DOHH2 (cell line): ENCODE results near the gene DIRAS2.

Source experiments
- H3F3A ChIP-seq: fragments of 200-600 bp; sonication (generic), shearing (Covaris generic); 2 replicates; pipeline ENCODE4 v1.6.0; 2016; ENCODE audit warnings: antibody characterized with exemption, mild to moderate bottlenecking; ENCODE audit not compliant: control insufficient read depth, insufficient read depth
- H3K27ac ChIP-seq: fragments of 200-600 bp; sonication (generic); 2 replicates; pipeline ENCODE4 v1.5.1; 2014; ENCODE audit warnings: low read depth, mild to moderate bottlenecking, low read length, moderate library complexity
- H3K27me3 ChIP-seq: fragments of 200-600 bp; sonication (generic); 2 replicates; pipeline ENCODE4 v1.6.1; 2014; ENCODE audit warnings: mild to moderate bottlenecking, low read length, mixed read lengths; ENCODE audit not compliant: control insufficient read depth
- H3K36me3 ChIP-seq: fragments of 200-600 bp; sonication (generic); 2 replicates; pipeline ENCODE4 v1.6.1; 2014; ENCODE audit warnings: mild to moderate bottlenecking, low read length, moderate library complexity, mixed read lengths; ENCODE audit not compliant: control insufficient read depth
- H3K4me1 ChIP-seq: fragments of 200-600 bp; sonication (generic); 2 replicates; pipeline ENCODE4 v1.6.1; 2014; ENCODE audit warnings: mild to moderate bottlenecking, low read length, mixed read lengths; ENCODE audit not compliant: control insufficient read depth
- H3K4me2 ChIP-seq: fragments of 200-600 bp; sonication (generic); 2 replicates; pipeline ENCODE4 v1.6.0; 2014; ENCODE audit warnings: mild to moderate bottlenecking, low read length, moderate library complexity
- H3K4me3 ChIP-seq: fragments of 200-600 bp; sonication (generic); 2 replicates; pipeline ENCODE4 v1.5.1; 2014; ENCODE audit warnings: mild to moderate bottlenecking, low read length, mixed read lengths
- H3K79me2 ChIP-seq: fragments of 200-600 bp; sonication (generic); 2 replicates; pipeline ENCODE4 v1.6.1; 2014; ENCODE audit warnings: mild to moderate bottlenecking, low read length, mixed read lengths; ENCODE audit not compliant: control insufficient read depth
- H3K9me2 ChIP-seq: fragments of 200-600 bp; sonication (generic); replicated peaks from 2 replicates; pipeline ENCODE4 v1.6.1; 2014; ENCODE audit warnings: mild to moderate bottlenecking, low read length, mixed read lengths; ENCODE audit not compliant: control insufficient read depth
- H3K9me3 ChIP-seq: fragments of 200-600 bp; sonication (generic); 2 replicates; pipeline ENCODE4 v1.6.1; 2014; ENCODE audit warnings: antibody characterized with exemption, low read length, mixed read lengths; ENCODE audit not compliant: control insufficient read depth, insufficient read depth
- H4K20me1 ChIP-seq: fragments of 200-600 bp; sonication (generic); 2 replicates; pipeline ENCODE4 v1.6.0; 2014; ENCODE audit warnings: low read depth, mild to moderate bottlenecking, antibody characterized with exemption, low read length, moderate library complexity; ENCODE audit not compliant: control insufficient read depth, insufficient read depth
- EZH2phosphoT487 ChIP-seq: fragments of 200-600 bp; sonication (generic); IDR thresholded peaks from 2 replicates; pipeline ENCODE4 v1.6.1; 2017; ENCODE audit warnings: borderline replicate concordance, mild to moderate bottlenecking, antibody characterized with exemption, low read length, moderate library complexity, mixed read lengths
- TF ChIP-seq, protein P1 (sequence below): fragments of 200-600 bp; sonication (generic); IDR thresholded peaks from one replicate; pipeline ENCODE4 v1.5.1; 2014; ENCODE audit warnings: antibody characterized with exemption, mild to moderate bottlenecking, low read depth, low read length; ENCODE audit not compliant: poor library complexity, severe bottlenecking

The DIRAS2 gene

DNA sequence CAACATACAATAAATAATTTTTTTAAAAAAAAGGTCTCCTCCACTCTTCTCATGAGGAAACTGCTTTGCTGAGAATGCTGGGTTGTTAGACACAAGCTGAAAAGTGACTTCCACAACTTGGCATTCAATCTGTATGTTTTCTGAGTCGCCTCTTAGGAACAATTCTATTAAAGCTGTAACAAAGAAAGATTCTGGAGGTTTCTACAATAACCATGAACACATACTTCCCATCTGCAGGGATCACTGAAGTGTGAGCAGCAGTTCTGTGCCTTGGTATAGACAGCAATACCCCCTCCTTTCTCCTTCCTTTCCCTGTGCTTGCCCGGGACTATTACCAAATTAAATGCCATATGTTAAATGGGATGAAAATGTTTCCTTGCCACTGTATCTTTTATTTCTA is 1.5 kb downstream of the DIRAS2 start:
- H3K4me3 ChIP-seq = no peak overlapping the region
- no peaks in the 10 kb centered on the region for H3K36me3 ChIP-seq
- H3K27me3 ChIP-seq = peaks cover 24% of the 10 kb centered on the region
- no peaks in the 10 kb centered on the region for H4K20me1 ChIP-seq
- TF ChIP-seq EZH2phosphoT487 = no peak
- TF ChIP-seq, protein P1, sequence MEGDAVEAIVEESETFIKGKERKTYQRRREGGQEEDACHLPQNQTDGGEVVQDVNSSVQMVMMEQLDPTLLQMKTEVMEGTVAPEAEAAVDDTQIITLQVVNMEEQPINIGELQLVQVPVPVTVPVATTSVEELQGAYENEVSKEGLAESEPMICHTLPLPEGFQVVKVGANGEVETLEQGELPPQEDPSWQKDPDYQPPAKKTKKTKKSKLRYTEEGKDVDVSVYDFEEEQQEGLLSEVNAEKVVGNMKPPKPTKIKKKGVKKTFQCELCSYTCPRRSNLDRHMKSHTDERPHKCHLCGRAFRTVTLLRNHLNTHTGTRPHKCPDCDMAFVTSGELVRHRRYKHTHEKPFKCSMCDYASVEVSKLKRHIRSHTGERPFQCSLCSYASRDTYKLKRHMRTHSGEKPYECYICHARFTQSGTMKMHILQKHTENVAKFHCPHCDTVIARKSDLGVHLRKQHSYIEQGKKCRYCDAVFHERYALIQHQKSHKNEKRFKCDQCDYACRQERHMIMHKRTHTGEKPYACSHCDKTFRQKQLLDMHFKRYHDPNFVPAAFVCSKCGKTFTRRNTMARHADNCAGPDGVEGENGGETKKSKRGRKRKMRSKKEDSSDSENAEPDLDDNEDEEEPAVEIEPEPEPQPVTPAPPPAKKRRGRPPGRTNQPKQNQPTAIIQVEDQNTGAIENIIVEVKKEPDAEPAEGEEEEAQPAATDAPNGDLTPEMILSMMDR = no peak
- no peak overlapping the region for H3K4me2 ChIP-seq
- no peak overlapping the region for H3K27ac ChIP-seq
- no peaks in the 10 kb centered on the region for H3K79me2 ChIP-seq
- H3K9me2 ChIP-seq = no peaks in the 10 kb centered on the region
- H3F3A ChIP-seq = no peaks in the 10 kb centered on the region
- no peaks in the 10 kb centered on the region for H3K9me3 ChIP-seq
- H3K4me1 ChIP-seq = no peaks in the 10 kb centered on the region

DNA sequence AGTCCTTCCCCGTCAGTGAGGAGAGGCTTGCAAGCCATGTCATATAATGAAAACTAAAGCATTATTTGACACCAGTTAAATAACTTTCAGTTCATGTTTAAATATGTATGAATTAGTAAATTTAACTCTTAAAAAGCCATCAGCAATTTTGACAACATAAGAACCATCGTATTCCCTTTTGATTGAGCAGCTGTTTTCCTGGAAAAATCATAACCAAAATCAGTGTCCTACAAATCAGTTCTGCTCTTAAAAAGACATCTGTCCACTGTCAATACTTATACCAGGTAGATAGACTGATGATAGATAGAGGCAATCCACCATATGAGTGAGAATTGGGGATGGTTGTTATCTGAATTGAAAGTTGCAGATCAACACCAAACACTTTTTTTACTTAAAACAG is 2.3 kb downstream of the DIRAS2 start:
- Histone ChIP-seq H3K27ac (no peak overlapping the region), H3K9me3 (no peaks in the 10 kb centered on the region), H3K27me3 (peaks cover 24% of the 10 kb centered on the region), H3K9me2 (no peaks in the 10 kb centered on the region), H3K4me3 (no peak overlapping the region), H3F3A (no peaks in the 10 kb centered on the region), H3K4me2 (no peak overlapping the region), H3K4me1 (no peaks in the 10 kb centered on the region), H4K20me1 (no peaks in the 10 kb centered on the region), H3K79me2 (no peaks in the 10 kb centered on the region), H3K36me3 (no peaks in the 10 kb centered on the region)
- TF ChIP-seq EZH2phosphoT487 = no peak
- TF ChIP-seq, protein P1 = no peak

DNA sequence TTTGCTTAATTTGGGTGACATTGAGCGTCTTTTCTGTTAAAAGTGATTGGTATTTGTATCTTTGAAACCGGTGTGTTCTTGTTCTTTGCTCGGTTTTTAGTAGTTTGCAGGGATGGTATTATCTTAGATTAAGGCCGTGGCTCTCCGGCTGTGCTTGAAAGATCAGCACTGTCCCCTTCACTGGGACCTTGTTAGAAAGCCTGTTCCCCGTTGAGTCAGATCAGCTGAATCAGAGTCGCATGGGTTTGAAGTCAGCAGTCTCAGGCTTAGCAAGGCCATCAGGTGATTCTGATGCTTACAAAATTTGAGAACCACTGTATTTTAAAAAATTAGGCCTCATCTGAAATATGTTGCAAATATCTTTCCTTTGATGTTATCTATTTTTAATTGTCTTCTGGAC is 5.0 kb downstream of the DIRAS2 start:
- Histone ChIP-seq H3F3A (no peaks in the 10 kb centered on the region), H3K9me2 (no peaks in the 10 kb centered on the region), H3K9me3 (no peaks in the 10 kb centered on the region), H3K4me3 (no peak overlapping the region), H3K27ac (no peak overlapping the region), H3K27me3 (peaks cover 11% of the 10 kb centered on the region), H4K20me1 (no peaks in the 10 kb centered on the region), H3K4me1 (no peaks in the 10 kb centered on the region), H3K79me2 (no peaks in the 10 kb centered on the region), H3K4me2 (no peak overlapping the region), H3K36me3 (no peaks in the 10 kb centered on the region)
- TF ChIP-seq EZH2phosphoT487 = no peak
- TF ChIP-seq, protein P1 = no peak
